ENCODE data around the gene SPATA6L.

SPATA6L gene

GRCh38 chr9:4567601-4568000 is 98.7 kb downstream of the SPATA6L start:
- H3K27me3 ChIP-seq (replicated peaks; ENCODE audit: control insufficient read depth, insufficient read depth, low read length) = no peaks in the 10 kb centered on the region

GRCh38 chr9:4566806-4567205 is 99.5 kb downstream of the SPATA6L start:
- Histone ChIP-seq H3K27me3 (replicated peaks; ENCODE audit: control insufficient read depth, insufficient read depth, low read length) (no peaks in the 10 kb centered on the region), H3K36me3 (ENCODE audit: control insufficient read depth, insufficient read depth, low read length) (no peaks in the 10 kb centered on the region), H3K4me3 (replicated peaks; ENCODE audit: low read depth, low read length) (no peak overlapping the region)
- no peak for DNase-seq (ENCODE audit: extremely low read depth, insufficient read length)
- no peak for TF ChIP-seq CTCF (IDR thresholded peaks at IDR 0.05; ENCODE audit: insufficient read depth, low read length, poor library complexity, severe bottlenecking)

More at GRCh38 chr9:4567601-4568000, 98.7 kb downstream of the SPATA6L start:
- Histone ChIP-seq H3K4me3 (replicated peaks; ENCODE audit: low read depth, low read length) (no peak overlapping the region), H3K36me3 (ENCODE audit: control insufficient read depth, insufficient read depth, low read length) (no peaks in the 10 kb centered on the region)
- no peak for TF ChIP-seq CTCF (IDR thresholded peaks at IDR 0.05; ENCODE audit: insufficient read depth, low read length, poor library complexity, severe bottlenecking)
- no peak for DNase-seq (ENCODE audit: extremely low read depth, insufficient read length)

- TF ChIP-seq CTCF (IDR thresholded peaks at IDR 0.05; ENCODE audit: insufficient read depth, low read length, poor library complexity, severe bottlenecking) = no peak
- Histone ChIP-seq H3K4me3 (replicated peaks; ENCODE audit: low read depth, low read length) (no peak overlapping the region), H3K27me3 (replicated peaks; ENCODE audit: control insufficient read depth, insufficient read depth, low read length) (no peaks in the 10 kb centered on the region), H3K36me3 (ENCODE audit: control insufficient read depth, insufficient read depth, low read length) (no peaks in the 10 kb centered on the region)
- no peak for DNase-seq (ENCODE audit: extremely low read depth, insufficient read length)
Observed at GRCh38 chr9:4563105-4563504, 103.2 kb downstream of the SPATA6L start.

GRCh38 chr9:4559261-4560182 is 106.8 kb downstream of the SPATA6L start:
- Histone ChIP-seq H3K4me3 (replicated peaks; ENCODE audit: low read depth, low read length) (no peak overlapping the region), H3K27me3 (replicated peaks; ENCODE audit: control insufficient read depth, insufficient read depth, low read length) (no peaks in the 10 kb centered on the region), H3K36me3 (ENCODE audit: control insufficient read depth, insufficient read depth, low read length) (no peaks in the 10 kb centered on the region)
- peak; percentile 20 for DNase-seq (ENCODE audit: extremely low read depth, insufficient read length)
- TF ChIP-seq CTCF (IDR thresholded peaks at IDR 0.05; ENCODE audit: insufficient read depth, low read length, poor library complexity, severe bottlenecking) = no peak

- no peak overlapping the region for H3K4me3 ChIP-seq (replicated peaks; ENCODE audit: low read depth, low read length)
- DNase-seq (ENCODE audit: extremely low read depth, insufficient read length) = no peak
- no peak for TF ChIP-seq CTCF (IDR thresholded peaks at IDR 0.05; ENCODE audit: insufficient read depth, low read length, poor library complexity, severe bottlenecking)
- H3K36me3 ChIP-seq (ENCODE audit: control insufficient read depth, insufficient read depth, low read length) = no peaks in the 10 kb centered on the region
- no peaks in the 10 kb centered on the region for H3K27me3 ChIP-seq (replicated peaks; ENCODE audit: control insufficient read depth, insufficient read depth, low read length)
Observed at GRCh38 chr9:4558371-4558998, 107.8 kb downstream of the SPATA6L start.

Data from GM06990 (cell line).